Stimulated activated effector memory CD8-positive, alpha-beta T cell treated with anti-CD3 and anti-CD28 coated beads, Interleukin-12 subunit alpha, Interleukin-12 subunit beta, amount 100 ng/mL, for 72 hours (primary cell): Measurements from ENCODE around the gene TOM1.
A peak's percentile ranks its signal among the peaks of the same experiment; 100 is the strongest.

Experiments used
- ATAC-seq: fragments of 150-1000 bp; cut with Tn5 transposase; 2 replicates; pipeline ENCODE4 v1.10.0; 2021
- DNase-seq, 2 donors: peaks; one replicate each; pipeline ENCODE4 v3.0.0; 2021 to 2022; ENCODE audit warnings: low spot score in 2 of 2
- H3K27ac Mint-ChIP-seq: one replicate; pipeline ENCODE4 v1.8.0; 2022; ENCODE audit warnings: mild to moderate bottlenecking, mixed read lengths
- H3K36me3 Mint-ChIP-seq: one replicate; pipeline ENCODE4 v1.8.0; 2022; ENCODE audit warnings: mild to moderate bottlenecking, mixed read lengths
- H3K4me1 Mint-ChIP-seq: one replicate; pipeline ENCODE4 v1.8.0; 2022; ENCODE audit warnings: mixed read lengths
- H3K4me3 Mint-ChIP-seq: one replicate; pipeline ENCODE4 v1.8.0; 2022; ENCODE audit warnings: mild to moderate bottlenecking, mixed read lengths
- H3K9me3 Mint-ChIP-seq: one replicate; pipeline ENCODE4 v1.8.0; 2022; ENCODE audit warnings: mixed read lengths

Gene TOM1

DNA sequence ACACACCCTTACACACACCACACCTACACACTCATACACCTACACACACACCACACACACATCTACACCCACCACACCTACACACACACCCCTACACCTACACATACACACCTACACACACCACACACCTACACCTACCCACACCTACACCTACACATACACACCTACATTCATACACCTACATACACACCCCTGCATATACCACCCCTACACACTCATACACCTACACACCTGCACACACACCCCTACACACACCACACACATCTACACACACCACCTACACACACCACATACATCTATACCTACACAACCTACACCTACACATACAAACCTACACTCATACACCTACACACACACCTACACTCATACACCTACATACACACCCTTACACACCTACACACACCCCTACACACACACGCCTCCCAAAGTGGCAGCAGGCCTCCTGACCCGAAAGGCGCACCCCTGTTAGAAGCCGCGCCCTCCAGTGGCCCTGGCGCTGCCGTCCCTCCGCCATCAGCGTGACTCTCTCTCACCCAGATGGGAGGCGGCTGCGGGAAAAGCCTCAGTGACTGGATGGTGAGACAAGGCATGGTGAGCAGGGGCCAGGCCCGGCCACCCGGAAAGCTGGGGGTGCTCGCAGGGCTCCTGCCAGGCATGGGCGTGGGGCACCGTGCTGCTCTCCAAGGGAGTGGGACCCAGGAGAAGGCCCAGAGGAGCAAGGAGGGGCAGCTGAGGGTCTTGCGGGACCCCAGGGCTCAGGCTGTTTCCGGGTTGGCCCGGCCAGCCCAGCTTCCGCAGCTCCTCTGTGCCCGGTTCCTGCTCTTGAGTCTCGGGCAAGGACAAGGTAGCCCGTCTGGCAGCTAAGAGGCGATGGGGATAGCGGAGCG lies 44.2 kb downstream of the TOM1 start:
- ATAC-seq (no peak), DNase-seq (no peak)
- peaks cover 22% of the 10 kb centered on the region for H3K36me3 Mint-ChIP-seq
- H3K4me1 Mint-ChIP-seq, result no peaks in the 10 kb centered on the region
- no peak overlapping the region for H3K4me3 Mint-ChIP-seq
- no peak overlapping the region for H3K27ac Mint-ChIP-seq
- no peaks in the 10 kb centered on the region for H3K9me3 Mint-ChIP-seq

DNA sequence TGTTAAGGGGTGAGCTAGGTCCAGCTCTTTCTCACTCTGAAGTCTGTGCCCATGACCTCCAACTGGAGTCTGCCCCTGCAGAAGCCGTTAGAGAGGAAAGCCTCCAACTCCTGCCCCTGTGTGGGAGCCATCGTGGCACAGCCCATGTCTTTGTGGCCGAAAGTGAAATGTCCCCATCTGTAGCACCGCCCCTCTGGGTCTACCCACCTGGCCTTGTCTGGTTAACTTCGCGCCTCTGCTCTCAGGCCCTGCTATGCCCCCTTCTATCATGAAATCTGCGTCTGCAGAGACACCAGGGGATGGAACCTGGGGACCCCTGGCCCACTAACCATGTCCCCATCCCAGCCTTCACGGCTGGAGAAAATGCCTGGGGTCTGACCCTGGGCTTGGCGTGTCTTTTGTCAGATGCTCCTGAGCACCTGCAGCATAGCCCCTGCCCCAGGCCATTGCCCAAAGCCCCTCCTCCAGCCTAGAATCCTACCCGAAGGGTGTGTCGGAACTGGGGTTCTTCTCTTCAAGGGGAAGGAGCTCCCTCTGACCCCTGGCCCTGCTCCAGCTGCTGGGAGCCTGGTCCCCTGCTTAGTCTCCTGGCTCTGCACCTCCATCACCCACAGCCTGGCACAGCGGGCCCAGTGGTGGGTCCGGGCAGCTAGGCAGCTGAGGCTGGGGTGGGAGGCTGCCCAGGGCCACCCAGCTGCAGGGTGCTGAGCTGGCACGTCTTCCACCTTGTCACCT lies 45.4 kb downstream of the TOM1 start:
- no peak overlapping the region for H3K4me3 Mint-ChIP-seq
- DNase-seq, result no peak
- no peak for ATAC-seq

DNA sequence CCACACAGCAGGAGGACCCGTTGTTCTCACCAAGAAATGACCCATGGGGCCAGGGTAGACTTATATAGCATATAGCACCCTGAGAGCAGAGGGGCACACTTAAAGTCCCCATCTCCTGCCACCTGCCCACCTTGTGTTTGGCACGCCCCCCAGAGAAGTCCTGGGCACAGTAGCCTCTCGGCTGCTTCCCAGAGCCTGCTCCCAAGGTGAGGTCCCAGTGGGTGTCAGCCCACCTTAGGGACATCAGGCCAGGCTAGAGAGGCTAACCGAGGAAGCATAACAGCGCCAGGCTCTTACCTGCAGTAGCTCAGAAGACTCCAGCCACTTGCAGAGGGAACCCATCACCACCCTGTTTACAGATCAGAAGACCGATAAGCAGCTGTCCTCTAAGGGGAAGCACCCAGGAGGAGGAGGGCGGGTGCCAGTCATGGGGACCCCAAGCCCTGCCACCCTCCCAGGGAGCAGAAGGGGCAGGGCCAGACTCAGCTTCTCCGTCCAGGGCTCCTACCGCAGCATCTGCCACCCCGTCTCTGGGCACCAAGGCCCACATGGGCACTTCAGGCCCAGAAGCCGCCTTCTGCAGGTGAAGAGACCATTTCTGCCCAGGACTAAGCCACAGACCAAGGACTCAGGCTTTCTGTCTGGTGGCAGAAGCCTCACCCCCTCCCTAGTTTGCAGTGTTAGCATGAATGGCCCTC lies 46.3 kb downstream of the TOM1 start:
- ATAC-seq (no peak), DNase-seq (no peak)
- Mint-ChIP-seq H3K27ac (peak overlapping the region; percentile 68), H3K4me3 (no peak overlapping the region), H3K9me3 (no peaks in the 10 kb centered on the region), H3K4me1 (peaks cover 12% of the 10 kb centered on the region), H3K36me3 (peaks cover 2% of the 10 kb centered on the region)

More for the DNA sequence above, 45.4 kb downstream of the TOM1 start:
- H3K4me1 Mint-ChIP-seq, result peaks cover 6% of the 10 kb centered on the region
- peak overlapping the region; percentile 68 for H3K27ac Mint-ChIP-seq
- H3K36me3 Mint-ChIP-seq, result peaks cover 10% of the 10 kb centered on the region
- H3K9me3 Mint-ChIP-seq, result no peaks in the 10 kb centered on the region

DNA sequence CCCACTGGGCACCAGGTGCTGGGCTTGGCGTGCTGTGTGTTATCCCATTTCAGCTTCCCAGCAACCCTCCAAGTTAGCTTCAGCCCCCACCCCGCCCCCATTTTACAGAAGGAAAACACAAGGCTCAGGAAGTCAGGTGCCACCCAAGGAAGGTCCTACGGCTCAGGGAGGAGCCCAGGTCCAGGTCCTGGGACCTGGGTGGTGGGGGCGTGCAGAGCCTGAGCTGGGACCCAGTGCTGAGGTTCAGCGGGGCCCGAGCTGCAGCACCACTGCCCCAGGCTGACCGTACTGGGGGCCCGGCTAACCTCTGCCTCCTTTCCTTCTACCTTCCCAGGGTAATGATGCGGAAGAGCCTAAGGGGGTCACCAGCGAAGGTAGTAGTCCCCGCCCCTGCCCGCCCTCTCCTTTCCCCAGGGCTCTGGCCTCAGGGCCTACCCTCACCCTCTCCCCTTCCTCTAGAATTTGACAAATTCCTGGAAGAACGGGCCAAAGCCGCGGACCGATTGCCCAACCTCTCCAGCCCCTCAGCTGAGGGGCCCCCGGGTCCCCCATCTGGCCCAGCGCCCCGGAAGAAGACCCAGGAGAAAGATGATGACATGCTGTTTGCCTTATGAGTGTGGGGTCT lies 47.0 kb downstream of the TOM1 start:
- peaks cover 19% of the 10 kb centered on the region for H3K4me1 Mint-ChIP-seq

DNA sequence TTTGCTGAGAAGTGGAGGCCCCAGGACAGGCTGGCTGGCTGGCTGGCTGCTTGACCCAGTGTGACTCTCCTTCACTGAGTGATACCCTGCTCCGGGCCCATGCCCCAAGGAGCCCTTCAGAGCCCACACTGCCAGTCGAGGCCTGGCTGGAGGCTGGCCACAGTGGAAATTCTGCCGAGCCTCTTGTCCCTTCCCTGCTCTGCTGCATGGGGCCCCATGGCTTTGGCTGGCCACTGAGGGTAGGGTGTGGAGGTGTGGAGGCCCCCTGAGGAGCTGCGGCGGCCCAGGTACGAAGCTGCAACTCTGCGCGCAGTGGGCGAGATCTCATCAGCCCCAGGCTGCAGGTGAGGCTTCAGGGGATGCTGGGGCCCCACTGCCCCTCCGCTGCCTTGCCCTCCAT lies 47.8 kb downstream of the TOM1 start:
- no peaks in the 10 kb centered on the region for H3K9me3 Mint-ChIP-seq
- ATAC-seq, result no peak
- peaks cover 4% of the 10 kb centered on the region for H3K36me3 Mint-ChIP-seq
- H3K27ac Mint-ChIP-seq, result no peak overlapping the region
- no peak for DNase-seq
- H3K4me3 Mint-ChIP-seq, result no peak overlapping the region
- peaks cover 27% of the 10 kb centered on the region for H3K4me1 Mint-ChIP-seq

More for the DNA sequence above, 47.0 kb downstream of the TOM1 start:
- no peak for DNase-seq
- Mint-ChIP-seq H3K9me3 (no peaks in the 10 kb centered on the region), H3K36me3 (no peaks in the 10 kb centered on the region), H3K4me3 (no peak overlapping the region), H3K27ac (peak overlapping the region; percentile 68)
- ATAC-seq, result no peak

DNA sequence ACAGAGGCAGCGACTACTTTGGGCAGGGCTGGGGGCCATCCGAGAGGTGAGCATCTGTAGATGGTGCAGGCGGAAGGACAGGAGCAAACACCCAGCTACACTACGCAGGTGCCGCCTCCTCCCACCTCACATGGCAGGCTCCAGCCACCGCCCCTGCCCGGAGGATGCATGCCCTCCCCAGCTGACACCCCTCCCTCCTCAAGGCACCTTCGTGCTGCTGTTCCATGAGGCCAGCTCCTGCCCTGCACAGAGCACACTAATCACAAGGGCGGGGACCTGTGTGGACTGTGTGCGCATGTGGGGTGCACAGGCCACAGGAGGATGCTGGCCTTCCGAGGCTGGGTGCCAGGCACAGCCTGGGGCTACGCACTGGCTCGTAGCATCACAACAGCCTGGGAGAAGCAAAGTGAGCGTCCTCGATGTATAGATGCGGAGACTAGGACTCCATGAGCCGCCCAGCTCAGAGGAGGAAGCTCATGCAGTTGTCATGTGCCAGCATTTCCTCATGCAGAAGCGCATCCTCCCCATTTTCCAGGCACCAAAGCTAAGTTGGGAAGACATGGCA lies 48.4 kb downstream of the TOM1 start:
- ATAC-seq (no peak), DNase-seq (no peak)
- Mint-ChIP-seq H3K36me3 (peaks cover 8% of the 10 kb centered on the region), H3K4me1 (peaks cover 33% of the 10 kb centered on the region), H3K27ac (no peak overlapping the region), H3K9me3 (no peaks in the 10 kb centered on the region), H3K4me3 (no peak overlapping the region)

DNA sequence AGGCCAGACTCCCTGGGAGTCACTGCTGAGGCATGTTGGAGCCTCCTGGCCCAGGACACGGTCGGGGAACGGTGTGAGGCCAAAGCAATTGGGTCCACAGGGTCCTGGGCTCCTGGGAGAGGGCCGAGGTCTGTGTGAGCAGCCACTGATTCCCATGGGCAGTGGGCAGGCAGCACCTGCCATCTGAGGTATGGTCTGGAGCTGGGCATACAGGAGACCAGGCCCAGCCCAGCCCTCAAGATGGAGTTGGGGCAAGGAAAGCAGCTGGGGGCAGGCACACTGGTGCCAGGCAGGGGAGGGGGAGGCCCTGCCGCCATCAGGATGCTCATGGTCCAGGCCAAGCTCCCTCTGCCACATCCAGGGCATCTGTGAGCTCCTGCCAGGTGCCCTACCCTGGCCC lies 49.0 kb downstream of the TOM1 start:
- ATAC-seq (no peak), DNase-seq (no peak)
- peaks cover 8% of the 10 kb centered on the region for H3K36me3 Mint-ChIP-seq
- no peak overlapping the region for H3K27ac Mint-ChIP-seq
- H3K9me3 Mint-ChIP-seq, result no peaks in the 10 kb centered on the region
- no peak overlapping the region for H3K4me3 Mint-ChIP-seq
- peaks cover 36% of the 10 kb centered on the region for H3K4me1 Mint-ChIP-seq

DNA sequence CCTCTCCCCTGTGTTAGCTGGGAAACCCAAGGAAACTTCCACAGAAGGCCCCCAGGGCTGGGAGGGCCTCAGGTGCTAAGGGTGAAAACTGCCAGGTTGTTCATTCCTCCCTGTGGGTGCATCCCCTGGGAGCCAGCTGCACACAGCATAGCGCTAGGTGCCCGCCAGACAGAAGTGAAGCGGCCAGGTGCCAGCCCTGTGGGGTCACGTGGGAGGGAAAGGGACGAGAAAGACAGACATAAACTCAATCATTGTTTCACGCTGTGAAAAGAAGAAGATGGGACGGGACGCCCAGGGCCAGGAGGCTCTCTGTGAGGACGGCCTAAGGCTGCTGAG lies 49.6 kb downstream of the TOM1 start:
- peaks cover 36% of the 10 kb centered on the region for H3K4me1 Mint-ChIP-seq
- H3K27ac Mint-ChIP-seq, result peak overlapping the region; percentile 71
- H3K36me3 Mint-ChIP-seq, result peaks cover 8% of the 10 kb centered on the region
- DNase-seq (no peak), ATAC-seq (no peak)
- H3K9me3 Mint-ChIP-seq, result no peaks in the 10 kb centered on the region
- no peak overlapping the region for H3K4me3 Mint-ChIP-seq

DNA sequence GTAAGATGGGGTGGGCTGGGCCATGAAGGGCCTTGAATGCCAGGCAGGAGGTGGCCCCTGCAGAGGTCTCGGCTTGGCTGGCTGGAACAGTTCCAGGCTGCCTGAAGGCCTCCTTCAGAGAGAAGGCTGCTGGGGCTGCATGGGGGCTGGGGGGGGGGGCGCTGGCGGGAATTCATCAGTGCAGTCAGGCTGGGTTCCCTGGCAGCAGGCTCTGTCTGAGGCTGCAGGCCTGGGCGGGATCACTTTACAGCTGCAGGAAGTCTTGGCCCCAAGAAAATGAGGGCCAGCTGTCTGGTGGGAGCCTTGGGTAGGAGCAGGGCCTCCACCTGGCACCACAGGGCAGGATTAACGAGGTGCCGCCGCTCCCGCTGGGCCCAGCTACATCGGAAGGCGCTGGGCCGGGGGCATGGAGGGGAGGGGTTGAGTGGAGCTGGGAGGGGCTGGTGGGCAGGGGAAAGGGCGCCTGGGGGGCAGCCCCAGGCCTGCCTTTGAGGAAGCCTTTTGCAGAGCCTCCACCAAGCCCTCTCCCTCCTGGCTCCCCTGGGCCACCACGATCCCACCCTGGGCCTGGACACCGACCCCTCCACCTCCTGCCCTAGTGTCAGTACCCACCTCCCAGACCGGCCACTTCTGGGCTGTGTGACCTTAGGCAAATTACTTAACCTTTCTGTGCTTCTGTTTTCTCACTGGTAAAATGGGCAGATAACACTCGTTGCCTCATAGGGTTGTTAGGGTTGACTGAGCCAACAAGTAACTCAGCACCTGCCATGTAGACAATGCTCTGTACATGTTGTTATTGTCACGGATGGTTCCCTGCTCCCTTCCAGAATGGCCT lies 50.2 kb downstream of the TOM1 start:
- Mint-ChIP-seq H3K27ac (peak overlapping the region; percentile 89), H3K4me1 (peaks cover 36% of the 10 kb centered on the region), H3K9me3 (no peaks in the 10 kb centered on the region), H3K36me3 (peaks cover 8% of the 10 kb centered on the region), H3K4me3 (peak overlapping the region; percentile 82)
- ATAC-seq, result no peak
- DNase-seq, result no peak

DNA sequence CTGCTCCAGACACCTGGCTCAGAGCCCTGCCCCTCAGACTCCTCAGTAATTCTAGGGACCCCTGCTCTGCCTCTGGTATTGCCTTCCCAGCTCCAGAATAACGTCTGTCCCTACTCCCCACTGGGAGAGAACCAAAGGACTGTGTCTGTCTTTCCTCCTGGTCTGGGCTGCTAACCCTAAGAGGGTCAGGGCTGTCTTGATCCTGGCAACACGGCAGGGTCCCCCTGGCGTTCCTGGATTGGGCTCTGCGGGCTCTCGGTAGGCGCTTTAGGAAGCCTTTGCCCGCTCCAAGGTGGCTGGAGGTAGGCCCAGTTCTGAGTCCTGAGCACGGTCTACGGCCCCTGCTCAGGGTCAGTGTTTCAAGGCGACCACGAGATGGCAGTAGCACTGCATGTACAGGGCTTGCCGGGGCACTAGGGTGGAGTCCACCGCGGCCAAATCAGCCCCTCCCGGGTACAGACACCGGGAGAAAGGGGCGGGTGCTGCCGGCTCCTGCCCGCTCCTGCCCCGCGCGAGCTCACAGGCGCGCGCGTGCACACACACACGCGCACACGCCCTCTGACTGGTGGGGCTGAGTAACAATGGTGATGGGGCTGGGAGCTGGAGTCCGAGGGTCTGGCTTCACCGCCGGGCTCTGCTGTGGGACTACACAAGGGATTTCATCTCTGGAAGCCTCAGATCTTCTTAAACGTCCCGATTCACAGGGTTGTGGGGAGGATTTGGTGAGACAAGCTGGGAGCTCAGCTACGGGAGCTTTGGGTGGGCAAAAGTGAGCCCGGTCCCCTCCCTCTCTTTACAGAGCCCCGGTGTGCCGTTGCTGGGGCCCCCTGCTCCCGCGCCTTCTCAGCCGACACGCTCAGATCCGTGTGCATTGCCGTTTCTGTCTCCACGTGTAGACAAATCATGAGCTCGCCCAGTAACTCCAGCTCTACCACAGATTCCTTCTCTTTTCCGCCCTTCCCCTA lies 51.1 kb downstream of the TOM1 start:
- ATAC-seq (peak; percentile 90), DNase-seq (peak; percentile 85 to 91)
- peaks cover 8% of the 10 kb centered on the region for H3K36me3 Mint-ChIP-seq
- peaks cover 36% of the 10 kb centered on the region for H3K4me1 Mint-ChIP-seq
- peak overlapping the region; percentile 89 for H3K27ac Mint-ChIP-seq
- H3K9me3 Mint-ChIP-seq, result no peaks in the 10 kb centered on the region
- peak overlapping the region; percentile 82 for H3K4me3 Mint-ChIP-seq

DNA sequence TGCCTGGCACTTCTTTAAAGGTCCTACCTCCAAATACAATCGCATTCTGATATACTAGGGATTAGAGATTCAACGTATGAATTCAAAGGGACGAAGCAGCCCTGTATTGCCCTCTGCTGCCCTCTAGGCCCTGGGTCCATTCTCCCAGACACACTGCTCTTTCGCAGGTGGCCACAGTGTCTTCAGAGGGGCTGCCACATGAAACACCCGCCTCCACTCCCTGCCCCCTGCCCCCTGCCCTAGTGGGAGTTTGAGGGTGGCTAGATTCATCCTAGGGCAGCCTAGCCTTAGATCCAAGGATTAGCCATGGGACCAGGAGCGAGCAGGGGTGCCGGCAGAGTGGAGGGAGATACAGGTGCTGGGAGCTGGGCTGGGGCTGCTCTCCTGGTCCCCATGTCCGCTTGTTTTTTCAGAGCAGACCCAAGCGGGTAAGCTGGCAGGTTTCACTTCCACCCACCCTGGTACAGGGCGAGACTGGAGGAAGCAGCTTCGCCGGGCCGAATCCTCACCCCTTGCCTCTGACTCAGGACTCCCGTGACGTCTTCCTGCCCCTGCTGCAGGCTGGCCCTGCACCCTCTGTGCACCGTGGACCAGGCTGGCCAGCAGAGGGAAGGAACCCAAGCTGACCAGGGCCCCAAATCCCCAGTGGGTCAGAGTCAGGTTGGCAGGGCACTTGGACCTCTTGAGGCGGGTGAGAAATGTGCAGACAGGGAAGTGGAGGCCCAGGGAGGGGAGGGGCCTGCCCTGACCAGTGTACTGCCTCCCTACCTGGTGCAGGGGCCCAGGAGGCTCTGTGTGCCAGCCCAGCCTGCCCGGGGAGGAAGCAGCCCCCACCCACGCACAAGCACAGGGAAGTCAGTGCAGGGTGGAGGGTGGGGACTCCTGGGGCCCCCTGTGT lies 52.8 kb downstream of the TOM1 start:
- Mint-ChIP-seq H3K4me1 (peaks cover 36% of the 10 kb centered on the region), H3K4me3 (peak overlapping the region; percentile 82), H3K9me3 (no peaks in the 10 kb centered on the region), H3K27ac (peak overlapping the region; percentile 89), H3K36me3 (peaks cover 8% of the 10 kb centered on the region)
- DNase-seq (peak; percentile 51 to 72), ATAC-seq (peak; percentile 77)

DNA sequence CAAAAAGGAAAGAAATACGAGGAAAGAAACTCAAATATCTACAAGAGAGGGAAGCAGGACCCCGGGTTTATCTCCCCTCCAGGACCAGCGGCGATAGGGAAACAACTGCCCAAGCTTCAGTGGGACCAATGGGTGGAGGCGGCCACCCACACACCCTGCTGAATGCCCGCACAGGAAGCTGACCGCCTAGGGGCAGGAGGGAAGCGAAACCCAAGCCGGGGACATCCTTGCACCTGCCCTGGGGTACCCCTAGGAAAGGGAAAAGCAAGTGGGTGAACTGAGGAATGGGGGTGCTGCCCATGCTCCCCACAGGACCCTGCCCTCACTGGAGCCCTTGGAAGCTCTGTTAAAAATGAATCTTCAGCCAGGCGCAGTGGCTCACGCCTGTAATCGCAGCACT lies 53.6 kb downstream of the TOM1 start:
- DNase-seq (no peak), ATAC-seq (no peak)
- no peak overlapping the region for H3K27ac Mint-ChIP-seq
- peaks cover 36% of the 10 kb centered on the region for H3K4me1 Mint-ChIP-seq
- H3K4me3 Mint-ChIP-seq, result peak overlapping the region; percentile 82
- H3K9me3 Mint-ChIP-seq, result no peaks in the 10 kb centered on the region
- peaks cover 8% of the 10 kb centered on the region for H3K36me3 Mint-ChIP-seq
